ENCODE data around the gene UBE2G2.

GRCh38 chr21:44730951-44731579, 70.6 kb downstream of the UBE2G2 start:
- TF ChIP-seq CTCF (IDR thresholded peaks at IDR 0.05) (no peak), POLR2A (IDR thresholded peaks at IDR 0.05) (no peak), POLR2AphosphoS5 (IDR thresholded peaks at IDR 0.05) (no peak)

All from prostate gland (tissue), 2 donors.